GM19463 (cell line): ENCODE data around the gene TMEM87A.

Source experiments
- ATAC-seq: cut with Tn5 transposase; IDR thresholded peaks from one replicate; pipeline ENCODE4 v1.9.1; 2021; ENCODE audit warnings: mild to moderate bottlenecking, moderate library complexity; ENCODE audit not compliant: unreplicated experiment

The TMEM87A gene

GRCh38 chr15:42207674-42208579 is 65.3 kb downstream of the TMEM87A start, which contains the start of gene VPS39:
Gene VPS39 (minus strand): TSS chr15:42208304. CDS start chr15:42208153, 151 bp downstream.
- ATAC-seq: peak; percentile 98

GRCh38 chr15:42206406-42206805 is 66.8 kb downstream of the TMEM87A start:
- no peak for ATAC-seq

GRCh38 chr15:42203891-42204290 is 69.3 kb downstream of the TMEM87A start:
- ATAC-seq: no peak

- no peak for ATAC-seq
Measured at GRCh38 chr15:42202653-42203052, 70.6 kb downstream of the TMEM87A start.

- ATAC-seq: no peak
Measured at GRCh38 chr15:42201801-42202200, 71.4 kb downstream of the TMEM87A start.

GRCh38 chr15:42199126-42199525 is 74.1 kb downstream of the TMEM87A start:
- no peak for ATAC-seq

GRCh38 chr15:42198516-42198915 is 74.7 kb downstream of the TMEM87A start:
- no peak for ATAC-seq

- ATAC-seq: no peak
Measured at GRCh38 chr15:42194513-42194912, 78.7 kb downstream of the TMEM87A start.

GRCh38 chr15:42193383-42193782 is 79.8 kb downstream of the TMEM87A start:
- ATAC-seq: no peak

- no peak for ATAC-seq
Measured at GRCh38 chr15:42191610-42192346, 81.5 kb downstream of the TMEM87A start.

- no peak for ATAC-seq
Measured at GRCh38 chr15:42190370-42190769, 82.9 kb downstream of the TMEM87A start.

- no peak for ATAC-seq
Measured at GRCh38 chr15:42185801-42186200, 87.4 kb downstream of the TMEM87A start.

GRCh38 chr15:42184736-42185135 is 88.5 kb downstream of the TMEM87A start:
- ATAC-seq: no peak

GRCh38 chr15:42184296-42184695 is 88.9 kb downstream of the TMEM87A start:
- no peak for ATAC-seq

- ATAC-seq: no peak
Measured at GRCh38 chr15:42182961-42183360, 90.3 kb downstream of the TMEM87A start.

- no peak for ATAC-seq
Measured at GRCh38 chr15:42182328-42182886, 90.8 kb downstream of the TMEM87A start.

GRCh38 chr15:42178056-42178455 is 95.2 kb downstream of the TMEM87A start:
- no peak for ATAC-seq

GRCh38 chr15:42175671-42176070 is 97.6 kb downstream of the TMEM87A start:
- no peak for ATAC-seq

- ATAC-seq: no peak
Measured at GRCh38 chr15:42172475-42172874, 100.8 kb downstream of the TMEM87A start.

- ATAC-seq: no peak
Measured at GRCh38 chr15:42171795-42172194, 101.4 kb downstream of the TMEM87A start.

GRCh38 chr15:42171122-42171521 is 102.1 kb downstream of the TMEM87A start:
- no peak for ATAC-seq
